ENCODE results near the gene NRCAM.

The NRCAM gene

GRCh38 chr7:108322046-108322445 lies 134.2 kb downstream of the NRCAM start:
- no peak for DNase-seq (ENCODE audit: low spot score)
- Mint-ChIP-seq H3K27me3 (ENCODE audit: low read depth) (peaks cover 4% of the 10 kb centered on the region), H3K4me1 (ENCODE audit: low read depth) (peaks cover 5% of the 10 kb centered on the region), H3K27ac (no peak overlapping the region), H3K9me3 (no peaks in the 10 kb centered on the region), H3K36me3 (ENCODE audit: low read depth) (no peaks in the 10 kb centered on the region), H3K4me3 (no peak overlapping the region)

GRCh38 chr7:108321359-108321758 lies 134.9 kb downstream of the NRCAM start:
- H3K27me3 Mint-ChIP-seq (ENCODE audit: low read depth), result peaks cover 4% of the 10 kb centered on the region
- H3K4me1 Mint-ChIP-seq (ENCODE audit: low read depth), result peaks cover 5% of the 10 kb centered on the region

GRCh38 chr7:108316708-108317107 lies 139.5 kb downstream of the NRCAM start:
- Mint-ChIP-seq H3K27ac (no peak overlapping the region), H3K4me3 (no peak overlapping the region), H3K4me1 (ENCODE audit: low read depth) (no peaks in the 10 kb centered on the region), H3K36me3 (ENCODE audit: low read depth) (no peaks in the 10 kb centered on the region), H3K27me3 (ENCODE audit: low read depth) (no peaks in the 10 kb centered on the region), H3K9me3 (no peaks in the 10 kb centered on the region)
- no peak for DNase-seq (ENCODE audit: low spot score)

More at GRCh38 chr7:108321359-108321758, 134.9 kb downstream of the NRCAM start:
- Mint-ChIP-seq H3K36me3 (ENCODE audit: low read depth) (no peaks in the 10 kb centered on the region), H3K4me3 (no peak overlapping the region), H3K9me3 (no peaks in the 10 kb centered on the region), H3K27ac (no peak overlapping the region)
- DNase-seq (ENCODE audit: low spot score), result no peak

- Mint-ChIP-seq H3K4me3 (no peak overlapping the region), H3K27ac (no peak overlapping the region), H3K9me3 (no peaks in the 10 kb centered on the region), H3K4me1 (ENCODE audit: low read depth) (peaks cover 4% of the 10 kb centered on the region), H3K27me3 (ENCODE audit: low read depth) (no peaks in the 10 kb centered on the region), H3K36me3 (ENCODE audit: low read depth) (no peaks in the 10 kb centered on the region)
- DNase-seq (ENCODE audit: low spot score), result no peak
Measured at GRCh38 chr7:108314551-108314950, 141.7 kb downstream of the NRCAM start.

GRCh38 chr7:108314049-108314448 lies 142.2 kb downstream of the NRCAM start:
- Mint-ChIP-seq H3K27ac (no peak overlapping the region), H3K27me3 (ENCODE audit: low read depth) (no peaks in the 10 kb centered on the region), H3K4me1 (ENCODE audit: low read depth) (peaks cover 4% of the 10 kb centered on the region), H3K4me3 (no peak overlapping the region), H3K36me3 (ENCODE audit: low read depth) (no peaks in the 10 kb centered on the region), H3K9me3 (no peaks in the 10 kb centered on the region)
- DNase-seq (ENCODE audit: low spot score), result no peak

GRCh38 chr7:108313086-108313485 lies 143.2 kb downstream of the NRCAM start:
- DNase-seq (ENCODE audit: low spot score), result no peak
- H3K27me3 Mint-ChIP-seq (ENCODE audit: low read depth), result no peaks in the 10 kb centered on the region
- no peak overlapping the region for H3K27ac Mint-ChIP-seq
- no peak overlapping the region for H3K4me3 Mint-ChIP-seq
- H3K36me3 Mint-ChIP-seq (ENCODE audit: low read depth), result no peaks in the 10 kb centered on the region
- H3K9me3 Mint-ChIP-seq, result no peaks in the 10 kb centered on the region
- H3K4me1 Mint-ChIP-seq (ENCODE audit: low read depth), result peaks cover 4% of the 10 kb centered on the region

GRCh38 chr7:108311446-108312168 lies 144.6 kb downstream of the NRCAM start:
- H3K4me1 Mint-ChIP-seq (ENCODE audit: low read depth), result peaks cover 4% of the 10 kb centered on the region
- H3K9me3 Mint-ChIP-seq, result no peaks in the 10 kb centered on the region
- H3K27me3 Mint-ChIP-seq (ENCODE audit: low read depth), result no peaks in the 10 kb centered on the region
- no peaks in the 10 kb centered on the region for H3K36me3 Mint-ChIP-seq (ENCODE audit: low read depth)
- no peak overlapping the region for H3K27ac Mint-ChIP-seq
- DNase-seq (ENCODE audit: low spot score), result no peak
- no peak overlapping the region for H3K4me3 Mint-ChIP-seq

GRCh38 chr7:108310351-108310750 lies 145.9 kb downstream of the NRCAM start:
- DNase-seq (ENCODE audit: low spot score), result no peak
- peaks cover 4% of the 10 kb centered on the region for H3K4me1 Mint-ChIP-seq (ENCODE audit: low read depth)
- no peaks in the 10 kb centered on the region for H3K9me3 Mint-ChIP-seq
- H3K4me3 Mint-ChIP-seq, result no peak overlapping the region
- no peak overlapping the region for H3K27ac Mint-ChIP-seq
- H3K36me3 Mint-ChIP-seq (ENCODE audit: low read depth), result no peaks in the 10 kb centered on the region
- no peaks in the 10 kb centered on the region for H3K27me3 Mint-ChIP-seq (ENCODE audit: low read depth)

- DNase-seq (ENCODE audit: low spot score), result no peak
Measured at GRCh38 chr7:108308903-108309302, 147.3 kb downstream of the NRCAM start.

GRCh38 chr7:108308276-108308675 lies 148.0 kb downstream of the NRCAM start:
- DNase-seq (ENCODE audit: low spot score), result no peak
- no peak overlapping the region for H3K27ac Mint-ChIP-seq
- H3K36me3 Mint-ChIP-seq (ENCODE audit: low read depth), result no peaks in the 10 kb centered on the region

More at GRCh38 chr7:108308903-108309302, 147.3 kb downstream of the NRCAM start:
- no peaks in the 10 kb centered on the region for H3K9me3 Mint-ChIP-seq
- H3K4me1 Mint-ChIP-seq (ENCODE audit: low read depth), result peaks cover 4% of the 10 kb centered on the region
- H3K4me3 Mint-ChIP-seq, result no peak overlapping the region
- no peaks in the 10 kb centered on the region for H3K27me3 Mint-ChIP-seq (ENCODE audit: low read depth)
- H3K27ac Mint-ChIP-seq, result no peak overlapping the region
- H3K36me3 Mint-ChIP-seq (ENCODE audit: low read depth), result no peaks in the 10 kb centered on the region

GRCh38 chr7:108307595-108307994 lies 148.6 kb downstream of the NRCAM start:
- Mint-ChIP-seq H3K36me3 (ENCODE audit: low read depth) (no peaks in the 10 kb centered on the region), H3K4me1 (ENCODE audit: low read depth) (peaks cover 4% of the 10 kb centered on the region), H3K27ac (no peak overlapping the region), H3K4me3 (no peak overlapping the region), H3K9me3 (no peaks in the 10 kb centered on the region), H3K27me3 (ENCODE audit: low read depth) (no peaks in the 10 kb centered on the region)
- DNase-seq (ENCODE audit: low spot score), result no peak

More at GRCh38 chr7:108308276-108308675, 148.0 kb downstream of the NRCAM start:
- no peaks in the 10 kb centered on the region for H3K9me3 Mint-ChIP-seq
- no peak overlapping the region for H3K4me3 Mint-ChIP-seq
- H3K27me3 Mint-ChIP-seq (ENCODE audit: low read depth), result no peaks in the 10 kb centered on the region
- H3K4me1 Mint-ChIP-seq (ENCODE audit: low read depth), result peaks cover 4% of the 10 kb centered on the region

- Mint-ChIP-seq H3K27me3 (ENCODE audit: low read depth) (no peaks in the 10 kb centered on the region), H3K27ac (no peak overlapping the region), H3K4me1 (ENCODE audit: low read depth) (peaks cover 4% of the 10 kb centered on the region), H3K9me3 (no peaks in the 10 kb centered on the region), H3K4me3 (no peak overlapping the region), H3K36me3 (ENCODE audit: low read depth) (no peaks in the 10 kb centered on the region)
- DNase-seq (ENCODE audit: low spot score), result no peak
Measured at GRCh38 chr7:108307194-108307593, 149.0 kb downstream of the NRCAM start.

GRCh38 chr7:108303332-108303731 lies 152.9 kb downstream of the NRCAM start:
- no peaks in the 10 kb centered on the region for H3K36me3 Mint-ChIP-seq (ENCODE audit: low read depth)
- H3K4me1 Mint-ChIP-seq (ENCODE audit: low read depth), result no peaks in the 10 kb centered on the region
- no peak overlapping the region for H3K27ac Mint-ChIP-seq
- H3K9me3 Mint-ChIP-seq, result no peaks in the 10 kb centered on the region
- H3K4me3 Mint-ChIP-seq, result no peak overlapping the region
- H3K27me3 Mint-ChIP-seq (ENCODE audit: low read depth), result no peaks in the 10 kb centered on the region
- DNase-seq (ENCODE audit: low spot score), result no peak

GRCh38 chr7:108301387-108301786 lies 154.8 kb downstream of the NRCAM start:
- no peak overlapping the region for H3K4me3 Mint-ChIP-seq
- no peaks in the 10 kb centered on the region for H3K36me3 Mint-ChIP-seq (ENCODE audit: low read depth)
- H3K9me3 Mint-ChIP-seq, result no peaks in the 10 kb centered on the region
- no peak overlapping the region for H3K27ac Mint-ChIP-seq
- H3K27me3 Mint-ChIP-seq (ENCODE audit: low read depth), result peaks cover under 1% of the 10 kb centered on the region
- H3K4me1 Mint-ChIP-seq (ENCODE audit: low read depth), result no peaks in the 10 kb centered on the region
- DNase-seq (ENCODE audit: low spot score), result no peak
